NCI-H510A treated with DMSO at 0.1 percent for 48 hours (cell line): Measurements from ENCODE around the gene CSGALNACT2.
"Not testable (repeated sequence)": the region's sequence is repeated elsewhere in the genome, so short reads cannot be mapped to it uniquely, and the experiment has no call there.

ENCODE experiments used
- DNase-seq: peaks from one replicate; lab custom pipeline; 2025; lab: John Stamatoyannopoulos, UW

CSGALNACT2 gene

DNA sequence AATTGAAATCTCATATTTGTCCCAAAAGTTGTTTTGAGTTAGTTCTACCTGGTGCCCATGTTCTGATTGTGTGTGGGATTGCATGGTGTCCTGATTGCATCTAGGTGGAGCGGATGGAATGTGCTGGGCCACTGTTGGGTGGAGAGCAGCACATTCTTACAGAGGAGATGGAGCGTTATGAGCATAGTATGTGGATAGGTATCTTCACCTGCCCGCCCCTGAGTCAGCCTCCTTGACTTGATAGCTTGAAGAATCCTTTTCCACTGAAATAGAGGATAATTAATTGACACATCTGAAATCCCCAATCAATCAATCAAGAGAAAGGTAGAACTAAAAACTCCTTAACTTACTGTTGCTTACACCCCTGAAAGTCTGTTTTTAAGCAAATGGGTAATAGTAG, 45.5 kb downstream of the CSGALNACT2 start:
- not testable (repeated sequence) for DNase-seq

DNA sequence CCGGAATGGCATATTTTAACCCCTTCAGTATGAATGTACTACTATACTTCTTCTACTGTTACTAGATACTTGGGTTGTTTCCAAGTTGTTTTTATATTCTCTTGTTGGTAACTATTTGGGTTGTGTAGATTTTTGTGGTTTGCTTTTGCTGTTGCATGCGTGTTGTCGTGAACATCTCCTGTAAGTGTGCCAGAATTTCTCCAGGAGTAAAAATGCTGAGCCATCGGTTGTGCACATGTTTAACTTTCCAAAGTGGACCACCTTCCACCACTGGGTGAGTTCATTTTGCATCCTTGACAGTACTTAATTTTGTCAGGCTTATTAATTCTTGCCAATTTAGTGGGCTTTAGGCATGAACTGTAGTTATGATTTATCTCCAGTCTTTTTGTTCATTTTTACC, 47.9 kb downstream of the CSGALNACT2 start:
- DNase-seq = no peak

DNA sequence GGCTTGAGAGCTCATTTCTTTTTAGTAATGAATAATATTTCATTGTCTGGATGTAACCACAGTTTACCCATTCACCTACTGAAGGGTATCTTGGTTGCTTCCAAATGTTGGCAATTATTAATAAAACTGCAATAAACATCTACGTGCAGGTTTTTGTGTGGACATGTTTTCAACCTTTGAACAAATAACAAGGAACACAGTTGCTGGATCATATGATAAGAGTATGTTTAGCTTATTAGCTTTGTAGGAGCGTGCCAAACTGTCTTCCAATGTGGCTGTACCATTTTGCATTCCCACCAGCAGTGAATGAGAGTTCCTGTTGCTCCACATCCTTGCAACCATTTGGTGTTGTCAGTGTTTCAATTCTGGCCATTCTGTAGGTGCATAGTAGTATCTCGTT, 49.0 kb downstream of the CSGALNACT2 start:
- DNase-seq = no peak

DNA sequence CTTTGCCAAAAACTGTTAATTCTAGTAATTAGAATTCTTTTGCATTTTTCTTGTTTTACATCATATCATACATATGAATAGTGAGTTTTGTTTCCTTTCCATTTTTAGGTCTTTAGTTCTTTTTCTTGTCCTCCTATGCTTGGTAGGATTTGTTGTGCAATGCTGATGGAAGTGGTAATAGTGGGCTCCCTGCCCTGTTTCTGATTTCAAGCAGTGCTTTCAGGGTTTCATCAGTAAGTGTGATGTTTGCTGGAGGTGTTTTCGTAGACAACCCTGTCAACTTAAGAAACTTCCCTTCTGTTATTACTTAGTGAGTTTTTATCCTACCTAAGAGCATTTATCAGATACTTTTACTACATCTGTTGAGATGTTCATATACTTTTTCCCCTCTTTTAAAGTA, 50.5 kb downstream of the CSGALNACT2 start:
- no peak for DNase-seq

DNA sequence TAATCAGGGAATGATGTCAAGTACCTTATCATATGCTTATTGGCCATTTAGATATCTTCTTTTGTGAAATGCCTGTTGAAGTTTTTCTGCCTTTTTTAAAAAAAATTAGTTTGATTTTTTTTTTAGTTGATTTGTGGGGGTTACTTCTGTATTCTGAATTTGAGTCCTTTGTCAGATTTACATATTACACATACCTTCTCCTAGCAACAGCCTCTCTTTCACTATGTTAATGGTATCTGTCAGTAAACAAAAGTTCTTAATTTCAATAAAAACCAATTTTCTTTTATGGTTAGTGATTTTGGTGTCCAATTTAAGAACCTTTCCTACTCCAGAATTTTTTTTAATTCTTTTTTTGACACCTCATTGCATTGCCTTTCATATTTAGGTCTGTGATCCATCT, 52.0 kb downstream of the CSGALNACT2 start:
- no peak for DNase-seq

DNA sequence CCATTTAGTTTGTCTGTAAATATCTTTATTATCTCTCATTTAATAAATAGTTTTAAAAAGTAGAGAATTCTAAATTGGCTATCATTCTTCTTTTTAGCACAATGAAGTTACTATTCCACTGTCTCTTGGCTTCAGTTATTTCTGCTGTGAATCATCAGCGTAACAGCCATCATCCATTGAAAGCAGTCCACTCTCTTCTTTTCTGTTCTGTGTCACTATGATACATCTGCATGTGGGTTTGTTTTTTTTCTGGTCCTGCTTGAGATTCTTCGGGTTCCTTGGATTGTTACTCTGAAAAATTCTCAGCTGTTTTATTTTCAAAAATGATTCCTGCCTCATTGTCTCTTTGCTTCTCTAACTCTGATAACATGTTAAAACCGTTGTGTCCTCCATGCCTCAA, 52.5 kb downstream of the CSGALNACT2 start:
- no peak for DNase-seq

DNA sequence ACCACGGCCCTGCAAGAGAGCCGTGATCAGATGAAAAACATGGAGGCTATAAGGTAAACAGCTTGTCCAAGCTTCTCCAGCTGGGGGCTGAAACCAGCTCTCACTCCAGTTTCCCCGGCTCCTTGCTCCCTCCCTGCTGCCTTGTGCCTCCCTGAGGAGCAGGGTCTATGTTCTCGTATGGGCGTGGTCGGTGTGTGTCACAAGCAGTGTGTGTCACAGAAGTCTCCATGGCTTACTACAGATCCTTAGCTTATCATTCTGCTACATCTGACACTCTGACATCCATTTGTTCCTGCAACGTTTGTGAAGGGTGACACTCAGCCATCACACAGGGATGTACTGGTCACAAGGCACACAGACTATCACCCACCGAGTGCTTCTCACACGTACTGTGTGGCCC, 54.6 kb downstream of the CSGALNACT2 start:
- no peak for DNase-seq

DNA sequence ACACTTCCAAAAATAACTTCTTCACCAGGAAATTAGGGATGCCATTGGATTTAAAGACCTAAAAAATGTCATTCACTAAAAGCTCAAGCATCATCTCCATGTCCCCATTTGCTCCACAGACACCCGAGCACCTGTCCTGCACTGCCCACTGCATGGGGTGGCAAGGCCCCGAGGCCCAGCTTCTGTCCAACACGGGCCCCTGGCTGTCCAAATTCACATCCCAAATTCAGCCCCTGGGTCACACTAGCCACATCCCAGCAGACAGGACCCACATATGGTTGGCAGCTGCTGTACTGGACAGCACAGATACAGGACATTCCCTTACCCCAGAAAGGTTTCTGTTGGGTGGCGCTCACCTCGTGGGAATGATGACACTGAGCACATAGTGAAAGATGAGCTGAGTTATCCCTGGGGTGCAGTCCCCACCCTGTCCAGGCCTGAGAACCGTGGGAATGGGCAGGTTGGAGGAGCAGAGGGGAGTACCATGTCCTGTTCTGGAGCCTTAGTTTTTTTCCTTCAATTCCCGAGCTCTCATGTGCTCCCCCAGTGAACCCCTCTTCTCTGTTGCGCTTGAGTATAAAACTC, 55.3 kb downstream of the CSGALNACT2 start:
- DNase-seq = no peak

DNA sequence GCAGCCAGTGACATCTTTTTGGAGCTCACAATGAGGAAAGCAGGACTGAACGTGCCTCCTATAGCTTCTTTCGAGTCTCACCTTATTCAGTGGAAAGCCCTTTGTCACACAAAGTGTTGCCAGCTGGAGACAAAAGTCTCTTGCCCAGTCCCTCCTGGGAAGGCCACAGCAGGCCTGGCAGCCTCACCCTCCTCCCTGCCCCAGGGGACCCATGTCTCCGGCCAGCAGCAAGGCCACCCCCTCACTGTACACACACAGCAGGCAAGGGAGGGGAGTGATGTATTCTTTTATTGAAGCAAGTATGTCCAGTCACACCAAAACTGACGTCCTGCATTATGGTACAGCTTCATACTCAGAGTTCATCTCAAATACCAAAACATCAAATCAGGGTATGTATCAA, 56.0 kb downstream of the CSGALNACT2 start:
- no peak for DNase-seq

DNA sequence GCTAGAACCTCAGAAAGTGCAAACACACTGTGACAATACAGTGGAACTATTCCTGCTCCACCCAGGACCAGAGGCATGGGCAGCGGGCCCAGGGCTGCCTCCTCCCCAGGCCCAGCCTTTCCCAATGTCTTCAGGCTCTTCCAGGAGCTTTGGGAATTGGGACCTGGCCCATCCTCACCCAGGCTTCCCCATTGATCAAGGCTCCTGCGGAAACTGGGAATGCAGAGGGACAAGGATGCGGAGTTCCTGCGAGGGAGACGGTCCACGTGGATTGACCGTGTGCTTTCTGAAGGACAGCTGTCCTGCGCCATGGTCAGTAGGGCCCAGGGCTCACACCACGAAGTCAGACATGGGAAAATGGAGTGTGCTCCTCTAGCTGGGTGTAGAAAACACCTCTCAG, 56.6 kb downstream of the CSGALNACT2 start:
- DNase-seq = no peak

DNA sequence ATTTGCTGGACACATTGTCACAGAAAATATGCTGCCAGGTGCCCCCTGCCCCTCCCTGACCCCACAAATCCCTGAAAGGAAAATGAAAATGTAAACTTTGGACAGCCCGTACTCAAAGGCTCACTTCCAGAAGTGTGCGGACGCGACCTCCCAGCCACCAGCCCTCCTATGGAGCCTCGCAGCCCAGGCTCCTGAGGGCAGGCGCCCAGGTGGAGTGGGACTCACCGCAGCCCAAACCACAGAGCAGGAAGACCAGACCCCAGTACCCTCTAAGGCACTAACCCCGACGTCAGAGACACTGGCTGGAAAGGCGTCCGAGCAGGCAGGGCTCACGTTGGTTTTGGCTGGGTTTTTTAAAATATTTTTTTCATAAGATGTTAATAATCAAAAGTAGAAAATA, 57.3 kb downstream of the CSGALNACT2 start:
- DNase-seq = no peak

DNA sequence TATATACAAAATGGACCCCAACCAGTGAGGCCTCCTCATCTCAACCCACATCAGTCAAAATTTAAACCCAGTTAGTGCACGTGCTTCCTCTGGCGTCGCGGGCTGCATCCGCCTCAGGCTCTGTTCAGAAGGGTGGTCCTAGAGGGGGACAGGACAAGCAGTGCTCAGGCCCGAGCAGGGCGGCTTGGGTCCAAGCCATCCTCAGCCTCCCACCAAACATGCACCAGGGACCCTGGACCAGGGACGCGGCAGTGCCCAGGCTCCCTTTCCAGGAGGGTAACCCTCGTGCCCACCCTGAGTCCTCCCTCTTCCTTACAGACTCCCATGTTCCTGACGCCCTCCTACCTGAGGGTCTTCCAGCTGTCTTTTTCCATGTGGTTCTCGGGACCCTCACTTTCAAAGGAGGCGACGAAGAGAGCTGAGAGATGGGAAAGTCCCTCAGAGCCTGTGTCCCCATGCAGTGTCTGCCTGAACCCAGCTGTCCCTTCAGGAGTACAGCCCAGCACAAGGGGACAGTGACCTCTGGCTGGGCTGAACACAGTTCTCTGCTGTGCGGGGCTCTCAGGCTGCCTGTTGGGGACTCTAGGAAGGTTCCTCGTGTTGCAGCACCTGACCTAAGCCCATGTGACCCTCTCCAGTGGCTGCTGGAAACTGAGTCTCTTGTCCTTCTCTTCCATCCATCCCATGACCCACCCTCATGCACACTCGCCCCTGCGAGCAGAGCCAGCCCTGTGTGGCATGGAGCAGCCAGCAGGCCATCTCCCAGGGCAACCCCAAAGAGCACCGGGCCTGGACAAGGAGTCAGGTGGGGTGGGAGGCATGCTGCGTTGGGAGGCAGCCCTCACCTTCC, 58.1 kb downstream of the CSGALNACT2 start:
- no peak for DNase-seq

DNA sequence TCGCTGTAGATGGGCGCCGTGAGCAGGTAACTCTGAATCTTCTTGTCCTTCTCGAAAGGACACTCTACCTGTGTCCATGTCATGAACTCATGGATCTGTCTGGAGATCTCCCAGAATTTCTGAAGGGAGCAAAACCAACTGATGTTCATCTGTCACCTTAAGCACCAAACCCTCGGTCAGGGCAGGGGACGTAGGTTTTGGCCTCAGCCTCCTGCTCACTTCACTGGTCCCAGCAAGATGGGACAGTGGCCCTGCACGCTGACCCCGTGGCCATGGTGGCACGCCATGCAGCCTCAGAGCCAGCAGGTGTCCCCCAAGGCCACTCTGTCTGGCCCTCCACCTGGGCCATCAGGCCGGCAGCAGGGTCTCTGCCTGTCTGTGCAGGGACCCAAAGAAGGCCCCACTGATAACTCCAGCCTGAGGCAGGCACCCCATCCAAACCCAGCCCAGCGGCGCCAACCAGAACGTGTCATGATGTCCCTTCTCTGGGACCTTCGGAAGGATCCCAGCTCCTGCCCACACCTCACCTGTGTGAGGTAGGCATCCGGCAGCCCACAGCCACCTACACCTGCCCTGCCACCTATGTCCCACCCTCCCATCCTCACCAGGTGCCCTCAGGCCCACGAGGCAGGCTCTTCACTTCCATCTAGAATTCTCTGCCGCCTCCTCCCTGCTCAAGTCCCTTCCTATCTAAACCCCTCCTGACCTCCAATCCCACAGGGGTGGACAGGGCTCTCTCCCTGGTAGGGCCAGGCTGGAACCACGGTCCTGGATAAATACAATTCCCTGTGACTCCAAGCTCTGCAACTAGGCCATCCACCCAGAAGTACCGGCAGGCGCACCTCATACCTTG, 59.0 kb downstream of the CSGALNACT2 start:
- no peak for DNase-seq

DNA sequence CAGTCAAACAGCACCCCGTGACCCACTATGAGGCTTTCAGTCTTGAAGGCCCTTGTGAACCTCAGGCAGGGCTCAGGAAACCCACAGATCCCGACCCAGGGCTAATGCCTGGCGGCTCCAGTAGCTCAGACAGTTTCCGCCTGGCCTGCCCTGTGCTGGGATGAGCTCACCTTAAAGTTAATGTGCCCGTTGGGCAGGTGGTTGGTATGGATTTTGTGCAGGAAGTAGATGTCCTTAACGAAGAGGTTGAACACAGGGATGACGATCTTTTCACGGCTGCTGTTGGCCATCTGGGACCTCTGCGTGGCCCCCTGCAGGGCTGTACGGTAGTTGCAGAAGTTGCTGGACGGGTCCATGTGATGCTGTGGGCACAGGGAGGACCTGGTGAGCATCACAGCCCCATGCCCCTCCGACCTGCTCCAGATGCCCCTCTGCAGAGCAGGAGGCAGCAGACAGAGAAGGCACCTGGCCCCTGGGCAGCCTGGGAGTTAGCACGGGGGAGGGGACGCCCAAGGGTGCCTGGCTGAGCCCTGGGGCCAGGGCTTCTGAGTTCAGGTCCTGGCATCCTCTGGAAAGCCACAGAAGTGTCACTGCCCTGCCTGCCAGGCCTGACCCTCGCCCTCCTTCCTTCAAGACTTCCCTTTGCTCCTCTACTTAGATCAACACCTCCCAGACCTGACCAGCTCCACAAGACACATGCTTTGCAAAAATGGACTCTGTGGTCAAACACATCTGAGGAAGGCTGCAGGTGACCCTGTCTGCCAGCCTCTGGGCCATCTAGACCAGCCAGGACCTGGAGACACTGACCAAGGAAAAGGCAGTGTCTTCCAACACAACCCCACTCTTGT, 59.8 kb downstream of the CSGALNACT2 start:
- DNase-seq = no peak

DNA sequence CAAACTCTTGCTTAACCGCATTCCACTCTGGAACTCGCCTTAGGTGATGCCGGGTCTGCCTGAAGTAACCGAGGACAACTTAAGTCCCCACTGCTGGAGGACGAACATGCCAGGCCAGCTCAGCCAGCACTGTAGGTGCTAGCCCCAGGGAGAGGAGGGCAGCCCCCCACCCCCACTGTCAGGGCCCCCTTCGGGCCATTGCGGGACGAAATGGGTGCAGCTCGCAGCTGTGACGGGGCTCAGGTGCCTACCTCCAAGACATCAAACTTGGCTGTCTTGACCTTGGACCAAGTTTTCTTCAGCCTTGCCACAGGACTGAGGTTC, 60.4 kb downstream of the CSGALNACT2 start:
- DNase-seq = no peak

DNA sequence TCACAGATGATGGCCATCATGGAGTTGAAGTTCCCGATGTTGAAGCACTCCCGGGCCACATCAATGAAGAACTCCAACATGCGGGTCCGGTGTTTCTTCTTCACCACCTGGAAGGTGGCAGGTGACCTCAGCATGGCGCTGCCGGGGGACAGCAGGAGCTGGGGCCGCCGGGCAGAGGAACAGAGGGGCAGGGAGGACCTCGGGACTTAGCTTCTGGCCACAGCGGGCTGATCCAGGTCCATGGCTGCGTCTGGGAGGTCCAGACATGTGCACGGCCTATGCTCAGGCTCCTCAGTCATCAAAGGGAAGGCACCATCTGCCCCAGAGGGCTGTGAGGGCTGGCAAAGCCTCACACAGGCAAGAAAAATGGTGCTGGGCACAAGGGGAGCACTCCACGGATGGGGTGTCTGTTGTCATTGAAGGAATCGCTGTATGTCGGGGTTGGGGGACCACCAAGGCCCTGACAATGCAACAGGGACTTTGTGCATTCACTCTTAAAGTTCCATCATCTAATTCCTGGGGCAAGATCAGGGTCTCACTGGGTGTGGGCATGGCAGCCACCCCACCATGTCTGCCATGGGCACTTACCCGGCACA, 60.9 kb downstream of the CSGALNACT2 start:
- DNase-seq = no peak

DNA sequence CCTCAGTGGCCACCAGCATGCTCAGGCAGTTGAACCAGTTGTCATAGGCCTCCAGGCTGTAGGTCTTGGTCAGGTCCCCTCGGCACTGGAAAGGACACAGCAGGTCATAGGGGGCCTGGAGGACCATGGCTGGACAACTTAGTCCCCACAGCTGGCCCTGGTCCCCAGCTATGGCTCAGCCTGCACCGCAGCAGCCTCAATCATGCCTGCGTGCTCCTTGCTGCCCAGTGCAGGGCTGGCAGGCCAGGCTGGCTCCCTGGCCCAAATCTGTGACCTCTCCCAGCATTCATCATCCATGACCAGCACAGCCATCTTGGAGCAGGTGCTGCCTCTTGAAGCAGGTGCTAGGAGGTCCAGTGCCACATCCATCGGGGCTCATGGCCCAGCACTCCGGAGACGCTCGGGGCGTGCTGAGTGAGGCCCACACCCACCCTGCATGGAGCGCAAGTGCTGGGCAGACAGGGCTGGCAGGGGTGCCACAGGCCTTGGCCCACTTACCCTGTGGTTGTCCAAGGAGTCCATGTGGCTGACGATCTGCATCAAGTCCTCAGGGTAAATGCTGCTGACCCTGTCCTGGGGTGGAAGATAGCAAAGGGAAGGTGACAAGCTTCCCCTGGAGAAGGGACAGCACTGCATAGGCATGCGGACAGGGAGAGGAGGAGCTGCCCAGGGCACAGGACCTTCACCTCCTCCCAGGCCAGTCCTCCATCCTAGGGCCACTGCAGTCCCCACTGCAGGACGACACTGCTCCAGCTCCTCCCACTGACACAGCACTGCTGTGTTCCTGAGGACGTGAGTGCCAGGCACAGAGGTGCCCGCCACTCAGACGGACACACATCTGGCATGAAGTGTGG, 61.7 kb downstream of the CSGALNACT2 start:
- no peak for DNase-seq

DNA sequence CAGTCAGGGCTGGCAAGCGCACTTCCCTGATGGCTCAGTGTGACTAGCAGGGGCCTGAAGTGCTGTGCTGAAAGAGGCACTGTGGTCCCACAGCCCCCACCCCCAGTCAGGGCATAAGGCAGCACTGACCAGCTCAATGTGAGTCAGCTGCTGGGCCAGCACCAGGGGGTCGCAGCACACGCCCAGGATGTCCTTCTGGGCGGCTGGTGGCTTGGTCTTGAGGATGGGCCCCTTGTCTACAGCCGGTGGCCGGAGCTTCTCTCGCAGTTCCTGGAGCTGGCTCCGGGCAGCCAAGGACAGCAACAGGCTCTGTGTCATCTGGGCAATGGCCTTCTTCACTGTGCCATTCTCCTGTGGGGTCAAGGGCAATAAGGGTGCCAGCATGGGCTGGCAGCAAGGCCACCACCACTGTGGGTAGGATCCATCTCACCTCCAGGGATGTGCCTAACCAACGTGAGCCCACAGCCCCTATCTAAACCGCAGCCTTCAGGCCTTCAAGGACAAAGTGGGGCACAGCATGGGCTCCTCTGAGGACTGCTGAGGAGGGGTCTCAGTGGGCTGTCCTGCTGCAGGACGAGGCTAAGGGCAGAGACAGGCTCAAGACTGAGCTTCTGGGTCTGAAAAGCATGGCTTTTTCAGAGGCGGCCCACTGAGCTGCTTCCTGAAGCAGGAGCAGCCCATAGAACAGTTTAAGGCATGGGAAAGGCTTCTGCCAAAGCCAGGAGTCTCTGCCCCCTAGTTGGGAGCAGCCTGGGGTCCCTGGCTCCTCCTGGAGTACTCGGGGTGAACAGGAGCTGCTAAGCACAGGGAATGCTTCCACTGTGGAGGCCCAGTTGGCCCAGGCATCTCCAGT, 62.5 kb downstream of the CSGALNACT2 start:
- no peak for DNase-seq

DNA sequence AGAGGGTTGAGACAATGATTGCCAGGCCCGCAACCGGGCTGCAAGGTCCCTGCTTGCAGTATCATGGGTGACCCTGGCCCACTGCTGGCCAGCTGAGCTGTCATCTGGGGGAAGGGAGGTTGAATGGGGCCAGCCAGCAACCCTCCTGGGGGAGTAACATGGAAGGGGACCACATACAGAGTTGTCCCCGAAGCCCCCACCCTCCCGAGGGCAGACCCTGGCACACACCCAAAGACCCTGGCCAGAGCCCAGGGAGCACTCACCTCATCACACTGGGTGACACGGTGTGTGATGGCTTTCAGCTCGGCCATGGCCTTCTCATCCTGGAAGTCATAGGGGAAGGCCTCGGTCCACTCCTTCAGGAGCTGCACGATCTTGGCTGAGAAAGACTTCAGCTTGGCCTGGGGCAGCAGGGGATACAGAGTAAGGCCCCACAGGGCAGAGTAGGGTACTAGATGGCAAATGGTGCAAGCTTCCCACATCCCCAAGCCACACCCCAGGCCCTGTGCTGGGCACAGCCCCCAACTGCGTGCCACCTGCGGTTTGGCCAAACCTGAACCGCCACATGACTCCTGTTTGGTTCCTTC, 63.4 kb downstream of the CSGALNACT2 start:
- DNase-seq = no peak
